HL-60 (cell line): ENCODE data around the gene ZNRF3.

Experiments
- DNase-seq, 2 experiments: peaks; one replicate each; pipeline ENCODE4 v3.0.0-alpha.2; 2010 to 2020; ENCODE audit warnings: low read depth in 1 of 2, low spot score in 1 of 2
- H3K27ac ChIP-seq: fragments of 250-450 bp; sonication (Bioruptor Pico); replicated peaks from 2 replicates; pipeline ENCODE4 v1.5.1; 2020; ENCODE audit warnings: mild to moderate bottlenecking, moderate library complexity
- H3K27me3 ChIP-seq: fragments of 250-450 bp; sonication (Bioruptor Pico); 2 replicates; pipeline ENCODE4 v1.5.1; 2021; ENCODE audit warnings: mild to moderate bottlenecking, moderate library complexity; ENCODE audit not compliant: insufficient read depth, poor library complexity, severe bottlenecking
- H3K4me3 ChIP-seq: replicated peaks from 2 replicates; pipeline ENCODE4 v1.5.1; 2011; ENCODE audit warnings: mild to moderate bottlenecking, control low read depth, low read length; ENCODE audit not compliant: insufficient read depth
- GABPA ChIP-seq: IDR thresholded peaks from 2 replicates; pipeline ENCODE4 v1.6.1; 2012; ENCODE audit warnings: low read depth
- POLR2AphosphoS5 ChIP-seq: IDR thresholded peaks from 2 replicates; pipeline ENCODE4 v1.6.1; 2012; ENCODE audit warnings: low read depth
- SPI1 ChIP-seq: IDR thresholded peaks from 2 replicates; pipeline ENCODE4 v1.6.1; 2012; ENCODE audit warnings: low read depth, mild to moderate bottlenecking, borderline replicate concordance
- TF ChIP-seq, protein P1 (sequence below): IDR thresholded peaks from one replicate; pipeline ENCODE4 v1.5.1; 2011; ENCODE audit warnings: low read length, control low read depth, inconsistent platforms; ENCODE audit not compliant: insufficient read depth
- TF ChIP-seq, protein P2 (sequence below): IDR thresholded peaks from 2 replicates; pipeline ENCODE4 v1.6.1; 2012; ENCODE audit warnings: low read depth; ENCODE audit not compliant: insufficient replicate concordance

The ZNRF3 gene

GRCh38 chr22:28998681-28999080 is 115.3 kb downstream of the ZNRF3 start:
- TF ChIP-seq, protein P1, sequence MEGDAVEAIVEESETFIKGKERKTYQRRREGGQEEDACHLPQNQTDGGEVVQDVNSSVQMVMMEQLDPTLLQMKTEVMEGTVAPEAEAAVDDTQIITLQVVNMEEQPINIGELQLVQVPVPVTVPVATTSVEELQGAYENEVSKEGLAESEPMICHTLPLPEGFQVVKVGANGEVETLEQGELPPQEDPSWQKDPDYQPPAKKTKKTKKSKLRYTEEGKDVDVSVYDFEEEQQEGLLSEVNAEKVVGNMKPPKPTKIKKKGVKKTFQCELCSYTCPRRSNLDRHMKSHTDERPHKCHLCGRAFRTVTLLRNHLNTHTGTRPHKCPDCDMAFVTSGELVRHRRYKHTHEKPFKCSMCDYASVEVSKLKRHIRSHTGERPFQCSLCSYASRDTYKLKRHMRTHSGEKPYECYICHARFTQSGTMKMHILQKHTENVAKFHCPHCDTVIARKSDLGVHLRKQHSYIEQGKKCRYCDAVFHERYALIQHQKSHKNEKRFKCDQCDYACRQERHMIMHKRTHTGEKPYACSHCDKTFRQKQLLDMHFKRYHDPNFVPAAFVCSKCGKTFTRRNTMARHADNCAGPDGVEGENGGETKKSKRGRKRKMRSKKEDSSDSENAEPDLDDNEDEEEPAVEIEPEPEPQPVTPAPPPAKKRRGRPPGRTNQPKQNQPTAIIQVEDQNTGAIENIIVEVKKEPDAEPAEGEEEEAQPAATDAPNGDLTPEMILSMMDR = no peak
- TF ChIP-seq, protein P2, sequence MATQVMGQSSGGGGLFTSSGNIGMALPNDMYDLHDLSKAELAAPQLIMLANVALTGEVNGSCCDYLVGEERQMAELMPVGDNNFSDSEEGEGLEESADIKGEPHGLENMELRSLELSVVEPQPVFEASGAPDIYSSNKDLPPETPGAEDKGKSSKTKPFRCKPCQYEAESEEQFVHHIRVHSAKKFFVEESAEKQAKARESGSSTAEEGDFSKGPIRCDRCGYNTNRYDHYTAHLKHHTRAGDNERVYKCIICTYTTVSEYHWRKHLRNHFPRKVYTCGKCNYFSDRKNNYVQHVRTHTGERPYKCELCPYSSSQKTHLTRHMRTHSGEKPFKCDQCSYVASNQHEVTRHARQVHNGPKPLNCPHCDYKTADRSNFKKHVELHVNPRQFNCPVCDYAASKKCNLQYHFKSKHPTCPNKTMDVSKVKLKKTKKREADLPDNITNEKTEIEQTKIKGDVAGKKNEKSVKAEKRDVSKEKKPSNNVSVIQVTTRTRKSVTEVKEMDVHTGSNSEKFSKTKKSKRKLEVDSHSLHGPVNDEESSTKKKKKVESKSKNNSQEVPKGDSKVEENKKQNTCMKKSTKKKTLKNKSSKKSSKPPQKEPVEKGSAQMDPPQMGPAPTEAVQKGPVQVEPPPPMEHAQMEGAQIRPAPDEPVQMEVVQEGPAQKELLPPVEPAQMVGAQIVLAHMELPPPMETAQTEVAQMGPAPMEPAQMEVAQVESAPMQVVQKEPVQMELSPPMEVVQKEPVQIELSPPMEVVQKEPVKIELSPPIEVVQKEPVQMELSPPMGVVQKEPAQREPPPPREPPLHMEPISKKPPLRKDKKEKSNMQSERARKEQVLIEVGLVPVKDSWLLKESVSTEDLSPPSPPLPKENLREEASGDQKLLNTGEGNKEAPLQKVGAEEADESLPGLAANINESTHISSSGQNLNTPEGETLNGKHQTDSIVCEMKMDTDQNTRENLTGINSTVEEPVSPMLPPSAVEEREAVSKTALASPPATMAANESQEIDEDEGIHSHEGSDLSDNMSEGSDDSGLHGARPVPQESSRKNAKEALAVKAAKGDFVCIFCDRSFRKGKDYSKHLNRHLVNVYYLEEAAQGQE = no peak
- TF ChIP-seq SPI1 (no peak), GABPA (no peak), POLR2AphosphoS5 (no peak)
- no peak for DNase-seq
- Histone ChIP-seq H3K4me3 (no peak overlapping the region), H3K27me3 (no peaks in the 10 kb centered on the region), H3K27ac (no peak overlapping the region)

DNA sequence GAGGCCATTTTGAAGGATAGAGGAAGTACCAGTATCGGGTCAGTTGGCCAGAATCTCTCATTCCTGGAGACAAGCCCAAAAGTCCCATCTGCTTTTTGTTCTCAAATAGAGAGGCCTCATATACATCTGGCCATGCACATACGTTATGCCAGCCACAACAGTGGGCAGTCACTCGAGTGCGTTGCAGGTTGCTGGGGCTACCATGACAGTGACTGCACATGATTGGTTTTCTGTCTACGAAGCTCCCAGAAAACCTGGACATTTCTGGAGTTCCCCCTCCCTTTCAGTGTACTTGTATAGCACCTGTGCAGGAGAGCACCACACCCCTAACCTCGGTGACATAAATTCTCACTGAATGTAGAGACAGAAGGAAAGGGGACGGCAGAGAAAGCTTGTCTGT is 116.1 kb downstream of the ZNRF3 start:
- DNase-seq = no peak
- no peaks in the 10 kb centered on the region for H3K27me3 ChIP-seq
- TF ChIP-seq SPI1 (no peak), POLR2AphosphoS5 (no peak), GABPA (no peak)
- TF ChIP-seq, protein P2 = no peak
- TF ChIP-seq, protein P1 = no peak
- H3K4me3 ChIP-seq = no peak overlapping the region
- no peak overlapping the region for H3K27ac ChIP-seq

GRCh38 chr22:28999919-29000556 is 116.7 kb downstream of the ZNRF3 start:
- no peak for DNase-seq
- Histone ChIP-seq H3K4me3 (no peak overlapping the region), H3K27me3 (no peaks in the 10 kb centered on the region), H3K27ac (no peak overlapping the region)
- TF ChIP-seq POLR2AphosphoS5 (no peak), SPI1 (no peak)

DNA sequence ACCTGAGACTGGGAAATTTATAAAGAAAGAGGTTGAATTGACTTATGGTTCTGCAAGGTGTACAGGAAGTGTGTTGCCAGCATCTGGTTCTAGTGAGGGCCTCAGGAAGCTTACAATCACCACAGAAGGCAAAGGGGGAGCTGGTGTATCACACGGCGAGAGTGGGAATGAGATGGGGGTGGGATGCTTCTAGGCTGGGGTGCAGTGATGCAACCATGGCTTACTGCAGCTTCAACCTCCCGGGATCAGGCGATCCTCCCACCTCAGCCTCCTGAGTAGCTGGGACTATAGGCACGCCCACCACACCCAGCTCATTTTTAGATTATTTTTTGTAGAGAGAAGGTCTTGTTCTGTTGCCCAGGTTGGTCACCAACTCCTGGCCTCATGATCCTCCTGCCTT is 117.3 kb downstream of the ZNRF3 start:
- Histone ChIP-seq H3K27me3 (no peaks in the 10 kb centered on the region), H3K4me3 (no peak overlapping the region), H3K27ac (no peak overlapping the region)
- no peak for TF ChIP-seq GABPA
- TF ChIP-seq POLR2AphosphoS5 = no peak
- no peak for DNase-seq

GRCh38 chr22:29002603-29003002 is 119.2 kb downstream of the ZNRF3 start:
- Histone ChIP-seq H3K4me3 (no peak overlapping the region), H3K27me3 (no peaks in the 10 kb centered on the region), H3K27ac (no peak overlapping the region)
- DNase-seq = no peak
- TF ChIP-seq, protein P1 = no peak
- TF ChIP-seq, protein P2 = no peak
- TF ChIP-seq POLR2AphosphoS5 (no peak), GABPA (no peak), SPI1 (no peak)
